T-helper 1 cell (primary cell): ENCODE data around the gene ALDH1L1.
"Not testable (repeated sequence)": the region's sequence is repeated elsewhere in the genome, so short reads cannot be mapped to it uniquely, and the experiment has no call there.

Source experiments
- DNase-seq, 5 donors: peaks; one replicate each; pipeline ENCODE4 v3.0.0-alpha.2; 2012 to 2020

Gene ALDH1L1

GRCh38 chr3:126081618-126082361, 98.6 kb downstream of the ALDH1L1 start:
- DNase-seq = no peak

GRCh38 chr3:126080970-126081369, 99.4 kb downstream of the ALDH1L1 start:
- DNase-seq = no peak

- no peak for DNase-seq
These were observed 101.5 kb downstream of the ALDH1L1 start for GRCh38 chr3:126078866-126079265.

- no peak for DNase-seq
These were observed 102.6 kb downstream of the ALDH1L1 start for GRCh38 chr3:126077754-126078153.

- DNase-seq = no peak
These were observed 104.2 kb downstream of the ALDH1L1 start for GRCh38 chr3:126076140-126076539.

GRCh38 chr3:126070146-126070545, 110.2 kb downstream of the ALDH1L1 start:
- no peak for DNase-seq

GRCh38 chr3:126067959-126068358, 112.4 kb downstream of the ALDH1L1 start:
- no peak for DNase-seq

- DNase-seq = not testable (repeated sequence)
These were observed 113.7 kb downstream of the ALDH1L1 start for GRCh38 chr3:126066676-126067075.

- no peak for DNase-seq
These were observed 114.5 kb downstream of the ALDH1L1 start for GRCh38 chr3:126065876-126066275.

- no peak for DNase-seq
These were observed 115.6 kb downstream of the ALDH1L1 start for GRCh38 chr3:126064627-126065258.

- DNase-seq = no peak
These were observed 116.9 kb downstream of the ALDH1L1 start for GRCh38 chr3:126063358-126063965.

- DNase-seq = no peak
These were observed 118.9 kb downstream of the ALDH1L1 start for GRCh38 chr3:126061301-126062032.

GRCh38 chr3:126060613-126061145, 119.7 kb downstream of the ALDH1L1 start:
- DNase-seq = no peak

GRCh38 chr3:126058666-126059065, 121.7 kb downstream of the ALDH1L1 start:
- no peak for DNase-seq

- DNase-seq = no peak
These were observed 122.5 kb downstream of the ALDH1L1 start for GRCh38 chr3:126057936-126058335.

- DNase-seq = no peak
These were observed 122.9 kb downstream of the ALDH1L1 start for GRCh38 chr3:126057501-126057819.

GRCh38 chr3:126056681-126057500, 123.5 kb downstream of the ALDH1L1 start:
- no peak for DNase-seq

- no peak for DNase-seq
These were observed 124.3 kb downstream of the ALDH1L1 start for GRCh38 chr3:126056088-126056487.

GRCh38 chr3:126054870-126055269, 125.5 kb downstream of the ALDH1L1 start:
- no peak for DNase-seq

- no peak for DNase-seq
These were observed 126.3 kb downstream of the ALDH1L1 start for GRCh38 chr3:126053949-126054569.
